Keratinocyte (primary cell): ENCODE results near the gene DENND1A. TPM values are rescaled to one million over a fixed set of nuclear protein-coding genes. Genes with fewer than 3 reads are reported as not detected.

ENCODE experiments used
- DNase-seq: peaks from one replicate; pipeline ENCODE4 v3.0.0-alpha.2; 2011; ENCODE audit warnings: low read depth, missing footprints, low spot score
- FAIRE-seq: peaks from 2 replicates; lab custom pipeline; 2011; peaks lifted over from hg19 to GRCh38; lab: Jason Lieb, UNC
- H2AFZ ChIP-seq: 2 replicates; pipeline ENCODE4 v1.6.0; 2012; ENCODE audit warnings: low read length, control low read depth, inconsistent platforms; ENCODE audit not compliant: control insufficient read depth
- H3K27ac ChIP-seq: 2 replicates; pipeline ENCODE4 v1.5.1; 2011; ENCODE audit warnings: low read length; ENCODE audit not compliant: control insufficient read depth, insufficient read depth
- H3K27me3 ChIP-seq: 3 replicates; pipeline ENCODE4 v1.6.0; 2011; ENCODE audit warnings: low read length; ENCODE audit not compliant: control insufficient read depth, insufficient read depth; ENCODE audit errors: extremely low read depth
- H3K36me3 ChIP-seq, 2 experiments: 2 replicates in 1 of 2; 3 replicates in 1 of 2; pipeline ENCODE4 v1.5.1; 2011; ENCODE audit warnings: low read length in 2 of 2, mild to moderate bottlenecking in 1 of 2; ENCODE audit not compliant: control insufficient read depth in 2 of 2, insufficient read depth in 2 of 2; ENCODE audit errors: extremely low read depth in 1 of 2
- H3K4me1 ChIP-seq: 3 replicates; pipeline ENCODE4 v1.5.1; 2011; ENCODE audit warnings: low read length; ENCODE audit not compliant: control insufficient read depth, insufficient read depth; ENCODE audit errors: extremely low read depth
- H3K4me2 ChIP-seq: 3 replicates; pipeline ENCODE4 v1.6.0; 2011; ENCODE audit warnings: low read depth, low read length; ENCODE audit not compliant: control insufficient read depth, insufficient read depth; ENCODE audit errors: extremely low read depth
- H3K4me3 ChIP-seq, 3 experiments: fragments of 200-600 bp in 1 of 3; sonication (generic) in 1 of 3; 2 replicates in 2 of 3; 3 replicates in 1 of 3; pipeline ENCODE4 v1.5.1; 2011 to 2016; ENCODE audit warnings: low read length in 3 of 3, mild to moderate bottlenecking in 3 of 3, control low read depth in 2 of 3, inconsistent platforms in 1 of 3, low read depth in 1 of 3, mixed read lengths in 1 of 3, mixed run types in 1 of 3, moderate library complexity in 1 of 3; ENCODE audit not compliant: control insufficient read depth in 2 of 3, insufficient read depth in 2 of 3; ENCODE audit errors: extremely low read depth in 1 of 3
- H3K79me2 ChIP-seq: 2 replicates; pipeline ENCODE4 v1.6.0; 2012; ENCODE audit warnings: low read length; ENCODE audit not compliant: control insufficient read depth, insufficient read depth
- H3K9ac ChIP-seq: 3 replicates; pipeline ENCODE4 v1.6.0; 2011; ENCODE audit warnings: low read length; ENCODE audit not compliant: control insufficient read depth, insufficient read depth; ENCODE audit errors: extremely low read depth
- H3K9me1 ChIP-seq: 3 replicates; pipeline ENCODE4 v1.6.0; 2011; ENCODE audit warnings: low read length; ENCODE audit not compliant: control insufficient read depth, insufficient read depth; ENCODE audit errors: extremely low read depth
- H3K9me3 ChIP-seq: 2 replicates; pipeline ENCODE4 v1.5.1; 2012; ENCODE audit warnings: low read depth, low read length; ENCODE audit not compliant: control insufficient read depth
- H4K20me1 ChIP-seq: 3 replicates; pipeline ENCODE4 v1.6.0; 2011; ENCODE audit warnings: low read length; ENCODE audit not compliant: control insufficient read depth, insufficient read depth; ENCODE audit errors: extremely low read depth
- CTCF ChIP-seq, 3 experiments: IDR thresholded peaks in 1 of 3; conservative IDR thresholded peaks in 1 of 3; optimal IDR thresholded peaks in 1 of 3; 2 replicates in 2 of 3; 3 replicates in 1 of 3; pipeline versions ENCODE3 to v1.5.1; 2011; ENCODE audit warnings: low read length in 3 of 3, mild to moderate bottlenecking in 3 of 3, moderate library complexity in 2 of 3, control low read depth in 1 of 3, inconsistent platforms in 1 of 3; ENCODE audit not compliant: insufficient read depth in 2 of 3; ENCODE audit errors: extremely low read depth in 1 of 3
- EZH2 ChIP-seq: IDR thresholded peaks from one replicate; pipeline ENCODE4 v1.6.1; 2012; ENCODE audit warnings: inconsistent platforms, mild to moderate bottlenecking, low read length, moderate library complexity
- dilution Hi-C: fragments of 300-500 bp; cut with MboI; formaldehyde crosslinking; loops from one replicate; pipeline ENCODE4 v1.7.0; 2020; ENCODE audit warnings: low sequenced_read_pairs; ENCODE audit not compliant: extremely low pct_ligation_motif_present
- polyA plus RNA-seq, 5 experiments: library from polyadenylated mRNA; depleted of rRNA in 3 of 5; stranded (reverse) in 3 of 5; stranded (forward) in 1 of 5; unstranded in 1 of 5; fragments of >200 nt; gene quantifications; 1 replicate in 1 of 5; 2 replicates in 3 of 5; 3 replicates in 1 of 5; pipeline versions ENCODE4 v1.2.1 to v1.2.3, GENCODE V29; 2011 to 2012; ENCODE audit warnings: missing spikeins in 2 of 5, low read depth in 1 of 5, low replicate concordance in 1 of 5

Gene DENND1A
- polyA plus RNA-seq, 1 donor (not counting 4 experiments of a cell fraction or from before 2014, with no cell fraction given): 13.0 TPM

GRCh38 chr9:123712399-123712798 lies 217.5 kb downstream of the DENND1A start:
- H3K79me2 ChIP-seq: no peaks in the 10 kb centered on the region
- TF ChIP-seq CTCF (optimal IDR thresholded peaks at IDR 0.05 in 1 of 3, IDR thresholded peaks at IDR 0.05 in 1 of 3, conservative IDR thresholded peaks at IDR 0.05 in 1 of 3; ENCODE audit: extremely low read depth in 1 of 3, insufficient read depth in 2 of 3, low read length in 3 of 3) (no peak), EZH2 (no peak)
- no peaks in the 10 kb centered on the region for H4K20me1 ChIP-seq
- no peak overlapping the region for H2AFZ ChIP-seq
- H3K9me1 ChIP-seq: no peaks in the 10 kb centered on the region
- H3K27ac ChIP-seq: no peak overlapping the region
- DNase-seq (no peak), FAIRE-seq (no peak)
- no peaks in the 10 kb centered on the region for H3K36me3 ChIP-seq
- H3K4me1 ChIP-seq: no peaks in the 10 kb centered on the region
- dilution Hi-C loops: no loop called here
- no peak overlapping the region for H3K9ac ChIP-seq
- no peaks in the 10 kb centered on the region for H3K27me3 ChIP-seq
- H3K9me3 ChIP-seq: no peaks in the 10 kb centered on the region
- H3K4me3 ChIP-seq: no peak overlapping the region
- H3K4me2 ChIP-seq: no peak overlapping the region

GRCh38 chr9:123710299-123710698 lies 219.6 kb downstream of the DENND1A start:
- Histone ChIP-seq H3K36me3 (no peaks in the 10 kb centered on the region), H3K27ac (no peak overlapping the region), H3K4me2 (no peak overlapping the region), H4K20me1 (no peaks in the 10 kb centered on the region), H3K79me2 (no peaks in the 10 kb centered on the region), H3K9me1 (no peaks in the 10 kb centered on the region), H2AFZ (no peak overlapping the region), H3K4me1 (no peaks in the 10 kb centered on the region), H3K4me3 (no peak overlapping the region), H3K9me3 (no peaks in the 10 kb centered on the region), H3K27me3 (no peaks in the 10 kb centered on the region), H3K9ac (no peak overlapping the region)
- dilution Hi-C loops: no loop called here
- TF ChIP-seq EZH2 (no peak), CTCF (optimal IDR thresholded peaks at IDR 0.05 in 1 of 3, IDR thresholded peaks at IDR 0.05 in 1 of 3, conservative IDR thresholded peaks at IDR 0.05 in 1 of 3; ENCODE audit: extremely low read depth in 1 of 3, insufficient read depth in 2 of 3, low read length in 3 of 3) (no peak)
- FAIRE-seq (no peak), DNase-seq (no peak)
